Left ventricle myocardium inferior (tissue), 1 donor: ENCODE data around the gene SNAPC2. TPM values are rescaled to one million over a fixed set of nuclear protein-coding genes. Genes with fewer than 3 reads are reported as not detected.

Source experiments
- DNase-seq: peaks from one replicate; pipeline ENCODE4 v3.0.0-alpha.2; 2020
- H3K27ac ChIP-seq: fragments of 200-600 bp; replicated peaks from 2 replicates; pipeline ENCODE4 v1.8.0; 2021
- H3K27me3 ChIP-seq: fragments of 200-600 bp; 2 replicates; pipeline ENCODE4 v1.8.0; 2021; ENCODE audit warnings: low read depth
- H3K36me3 ChIP-seq: fragments of 200-600 bp; 2 replicates; pipeline ENCODE4 v1.8.0; 2021
- H3K4me1 ChIP-seq: fragments of 200-600 bp; 2 replicates; pipeline ENCODE4 v1.8.0; 2021
- H3K4me3 ChIP-seq: fragments of 200-600 bp; 2 replicates; pipeline ENCODE4 v1.8.0; 2021; ENCODE audit warnings: mild to moderate bottlenecking, moderate library complexity
- H3K9me3 ChIP-seq: fragments of 200-600 bp; replicated peaks from 2 replicates; pipeline ENCODE4 v1.8.0; 2021
- CTCF ChIP-seq: fragments of 200-600 bp; IDR thresholded peaks from 2 replicates; pipeline ENCODE4 v1.8.0; 2021; ENCODE audit warnings: antibody characterized with exemption, mild to moderate bottlenecking, borderline replicate concordance
- intact Hi-C: fragments of 100-400 bp; cut with micrococcal nuclease; formaldehyde crosslinking; loops from one replicate; pipeline ENCODE4 v1.11.0; 2022
- total RNA-seq: library from RNA; stranded (reverse); fragmentation: NEBNext Ultra II Directional; extraction: Animal tissue kit (Norgen Biotek cat#: 25700); gene quantifications from one replicate; pipeline ENCODE4 v1.2.1, GENCODE V29; 2021
- donor health status: DM: no; HTN: yes; CAD: no; lungs with severe emphysema.

Gene SNAPC2
- total RNA-seq, 1 donor from 2014 or later = 9.8 TPM

- no peak for TF ChIP-seq CTCF
- no peak for DNase-seq
- Histone ChIP-seq H3K4me1 (no peaks in the 10 kb centered on the region), H3K36me3 (no peaks in the 10 kb centered on the region), H3K27me3 (peaks cover 22% of the 10 kb centered on the region), H3K4me3 (no peak overlapping the region), H3K9me3 (peaks cover 3% of the 10 kb centered on the region), H3K27ac (no peak overlapping the region)
- intact Hi-C loops = no loop called here
Measured at GRCh38 chr19:7879836-7880235, 40.3 kb upstream of the SNAPC2 start.

GRCh38 chr19:7881910-7882309, 38.2 kb upstream of the SNAPC2 start:
- intact Hi-C loops = no loop called here
- TF ChIP-seq CTCF = no peak

GRCh38 chr19:7883105-7883504, 37.0 kb upstream of the SNAPC2 start:
- intact Hi-C loops = no loop called here

More at GRCh38 chr19:7881910-7882309, 38.2 kb upstream of the SNAPC2 start:
- no peak for DNase-seq
- no peaks in the 10 kb centered on the region for H3K36me3 ChIP-seq
- H3K9me3 ChIP-seq = peaks cover 3% of the 10 kb centered on the region
- H3K4me3 ChIP-seq = no peak overlapping the region
- no peaks in the 10 kb centered on the region for H3K4me1 ChIP-seq
- no peak overlapping the region for H3K27ac ChIP-seq
- H3K27me3 ChIP-seq = peaks cover 8% of the 10 kb centered on the region

GRCh38 chr19:7883796-7884570, 36.2 kb upstream of the SNAPC2 start:
- DNase-seq = no peak
- Histone ChIP-seq H3K4me3 (no peak overlapping the region), H3K36me3 (no peaks in the 10 kb centered on the region), H3K4me1 (peaks cover 8% of the 10 kb centered on the region), H3K27ac (no peak overlapping the region), H3K9me3 (peaks cover 3% of the 10 kb centered on the region), H3K27me3 (peaks cover 24% of the 10 kb centered on the region)
- intact Hi-C loops = no loop called here
- no peak for TF ChIP-seq CTCF

More at GRCh38 chr19:7883105-7883504, 37.0 kb upstream of the SNAPC2 start:
- Histone ChIP-seq H3K27ac (no peak overlapping the region), H3K4me3 (no peak overlapping the region), H3K36me3 (no peaks in the 10 kb centered on the region), H3K27me3 (peaks cover 16% of the 10 kb centered on the region), H3K4me1 (peaks cover 1% of the 10 kb centered on the region), H3K9me3 (peaks cover 3% of the 10 kb centered on the region)
- DNase-seq = no peak
- TF ChIP-seq CTCF = no peak

- no peak for TF ChIP-seq CTCF
- Histone ChIP-seq H3K9me3 (peaks cover 3% of the 10 kb centered on the region), H3K36me3 (no peaks in the 10 kb centered on the region), H3K27ac (no peak overlapping the region), H3K4me3 (no peak overlapping the region), H3K27me3 (peaks cover 36% of the 10 kb centered on the region), H3K4me1 (peaks cover 8% of the 10 kb centered on the region)
- DNase-seq = no peak
- intact Hi-C loops = no loop called here
Measured at GRCh38 chr19:7885818-7886217, 34.3 kb upstream of the SNAPC2 start.
